Measurements from ENCODE around the gene SFXN5. TPM values are rescaled to one million over a fixed set of nuclear protein-coding genes. Genes with fewer than 3 reads are reported as not detected.

The SFXN5 gene
- total and polyA plus RNA-seq, 2 donors (not counting 1 experiment from before 2014, with no cell fraction given) = 5.8 to 13.9 TPM

DNA sequence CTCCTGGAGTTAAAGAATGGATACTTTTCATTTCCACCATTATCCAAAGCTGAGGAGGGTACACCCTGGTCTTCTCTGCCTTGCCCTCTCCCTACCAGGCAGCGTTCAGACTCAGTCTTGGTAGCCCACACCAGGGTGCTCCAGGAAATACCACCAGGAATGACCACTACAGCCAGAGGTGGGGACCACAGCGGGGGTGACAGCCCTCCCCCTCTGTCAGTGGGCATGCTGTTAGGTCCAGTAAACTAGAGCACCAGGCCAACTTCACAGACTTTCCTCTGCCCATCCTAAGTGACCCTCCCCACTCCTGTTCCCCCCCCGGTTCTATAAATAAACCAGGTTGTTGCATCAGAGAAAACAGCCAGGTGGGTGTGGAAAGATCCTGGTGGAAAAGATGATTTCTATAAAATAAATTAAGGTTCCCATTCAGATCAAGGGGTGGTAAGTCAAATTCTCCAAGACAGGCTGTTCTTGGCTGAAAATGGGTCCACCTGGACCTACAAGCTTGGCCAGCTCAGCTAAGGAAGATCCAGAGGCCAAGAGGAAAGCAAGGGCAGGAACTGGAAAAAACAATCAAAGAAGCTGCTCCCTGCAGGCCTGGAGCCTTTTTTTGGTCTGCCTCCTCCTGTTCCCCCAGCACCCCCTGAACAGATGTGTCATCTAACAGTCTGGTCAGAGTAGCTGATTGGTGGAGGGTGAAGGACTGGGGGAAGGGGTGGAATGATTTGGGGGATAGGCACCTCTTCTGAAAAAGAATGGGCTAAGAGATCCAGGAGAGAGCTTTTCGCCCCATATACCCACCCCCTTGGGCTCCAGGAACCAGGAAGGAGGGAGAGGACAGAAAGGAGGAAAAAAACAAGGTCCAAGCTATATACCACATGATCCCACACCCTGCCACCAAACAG is 38.9 kb upstream of the SFXN5 start:
- no peak for TF ChIP-seq EZH2 (IDR thresholded peaks at IDR 0.05; ENCODE audit: low read length, missing control alignments)
- no peak for TF ChIP-seq CTCF (conservative IDR thresholded peaks at IDR 0.05 in 1 of 2, IDR thresholded peaks at IDR 0.05 in 1 of 2; ENCODE audit: low read depth in 1 of 2, low read length in 2 of 2)
- Histone ChIP-seq H3K9ac (ENCODE audit: insufficient read depth, low read length) (no peak overlapping the region), H3K4me3 (replicated peaks in 1 of 4; ENCODE audit: control extremely low read depth in 1 of 4, insufficient read depth in 1 of 4, low read depth in 3 of 4, low read length in 4 of 4) (peak overlapping the region; percentile 64 to 85 (median 71)), H3K27me3 (ENCODE audit: control insufficient read depth, insufficient read depth, low read length) (no peaks in the 10 kb centered on the region), H3K9me3 (ENCODE audit: control insufficient read depth, insufficient read depth, low read depth, low read length) (no peaks in the 10 kb centered on the region), H3K36me3 (ENCODE audit: control insufficient read depth, insufficient read depth, low read length) (no peaks in the 10 kb centered on the region), H3K4me2 (ENCODE audit: extremely low read depth, insufficient read depth, low read length) (peak overlapping the region; percentile 81), H2AFZ (ENCODE audit: low read length) (no peak overlapping the region), H4K20me1 (ENCODE audit: control insufficient read depth, extremely low read depth, insufficient read depth, low read length) (no peaks in the 10 kb centered on the region), H3K4me1 (ENCODE audit: control insufficient read depth, extremely low read depth, insufficient read depth, low read length) (peaks cover 36% of the 10 kb centered on the region), H3K79me2 (ENCODE audit: control insufficient read depth, insufficient read depth, low read length) (peaks cover 70% of the 10 kb centered on the region), H3K27ac (ENCODE audit: insufficient read depth, low read length) (peak overlapping the region; percentile 88)
- peak in 1 of 2 donors; percentile 34 for DNase-seq (ENCODE audit: low read depth in 2 of 2)

GRCh38 chr2:73109431-73110167 is 38.1 kb upstream of the SFXN5 start:
- Histone ChIP-seq H3K9me3 (ENCODE audit: control insufficient read depth, insufficient read depth, low read depth, low read length) (no peaks in the 10 kb centered on the region), H3K27me3 (ENCODE audit: control insufficient read depth, insufficient read depth, low read length) (no peaks in the 10 kb centered on the region), H3K9ac (ENCODE audit: insufficient read depth, low read length) (no peak overlapping the region), H3K36me3 (ENCODE audit: control insufficient read depth, insufficient read depth, low read length) (no peaks in the 10 kb centered on the region), H3K4me3 (replicated peaks in 1 of 4; ENCODE audit: control extremely low read depth in 1 of 4, insufficient read depth in 1 of 4, low read depth in 3 of 4, low read length in 4 of 4) (peak overlapping the region in 1 of 4 experiments; percentile 85), H3K79me2 (ENCODE audit: control insufficient read depth, insufficient read depth, low read length) (peaks cover 77% of the 10 kb centered on the region), H3K27ac (ENCODE audit: insufficient read depth, low read length) (no peak overlapping the region), H3K4me1 (ENCODE audit: control insufficient read depth, extremely low read depth, insufficient read depth, low read length) (peaks cover 36% of the 10 kb centered on the region), H2AFZ (ENCODE audit: low read length) (no peak overlapping the region), H3K4me2 (ENCODE audit: extremely low read depth, insufficient read depth, low read length) (no peak overlapping the region), H4K20me1 (ENCODE audit: control insufficient read depth, extremely low read depth, insufficient read depth, low read length) (no peaks in the 10 kb centered on the region)
- DNase-seq (ENCODE audit: low read depth in 2 of 2) = no peak
- no peak for TF ChIP-seq EZH2 (IDR thresholded peaks at IDR 0.05; ENCODE audit: low read length, missing control alignments)
- no peak for TF ChIP-seq CTCF (conservative IDR thresholded peaks at IDR 0.05 in 1 of 2, IDR thresholded peaks at IDR 0.05 in 1 of 2; ENCODE audit: low read depth in 1 of 2, low read length in 2 of 2)

Data from fibroblast of lung (primary cell).